Stomach (tissue), 4 donors: Measurements from ENCODE around the gene AGBL4.

ENCODE experiments used
- POLR2A ChIP-seq, 4 donors: fragments of 450-650 bp; IDR thresholded peaks; one replicate each; pipeline ENCODE4 v1.6.1; 2016; ENCODE audit warnings: antibody characterized with exemption in 4 of 4, control low read depth in 2 of 4, mild to moderate bottlenecking in 1 of 4, moderate library complexity in 1 of 4
- POLR2AphosphoS5 ChIP-seq, 3 donors: sonication (generic); formaldehyde crosslinking; IDR thresholded peaks; one replicate each; pipeline ENCODE4 v1.6.1; 2016; ENCODE audit warnings: antibody characterized with exemption in 3 of 3
- TF ChIP-seq, protein P1 (sequence below), 7 experiments: fragments of 450-650 bp in 4 of 7; fragments of 200-600 bp in 3 of 7; sonication (generic) in 3 of 7; IDR thresholded peaks; one replicate each; pipeline ENCODE4 v1.5.1; 2016 to 2019; ENCODE audit warnings: antibody characterized with exemption in 7 of 7, control low read depth in 2 of 7, mild to moderate bottlenecking in 1 of 7

DNA sequence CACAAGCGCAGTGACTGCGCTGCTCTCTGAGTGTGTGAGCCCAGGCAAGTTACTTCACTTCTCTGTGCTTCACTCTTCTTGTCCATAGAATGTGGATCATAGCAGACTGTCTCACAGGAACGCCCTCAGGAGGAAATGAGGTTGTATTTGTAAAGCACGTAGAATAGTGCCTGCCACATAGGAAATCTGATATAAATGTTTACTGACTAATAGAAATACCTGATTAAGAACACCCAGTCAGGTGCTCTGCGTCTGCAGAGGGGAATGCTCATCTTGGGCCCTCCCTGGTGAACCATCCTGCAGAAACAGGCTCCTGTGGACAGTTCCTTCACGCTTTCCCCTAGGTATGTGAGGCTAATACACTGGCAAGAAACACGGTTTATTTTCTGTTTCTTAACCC, 1347.4 kb downstream of the AGBL4 start:
- TF ChIP-seq POLR2AphosphoS5 (IDR thresholded peaks at IDR 0.05) (no peak), POLR2A (IDR thresholded peaks at IDR 0.05) (no peak)
- TF ChIP-seq, protein P1, sequence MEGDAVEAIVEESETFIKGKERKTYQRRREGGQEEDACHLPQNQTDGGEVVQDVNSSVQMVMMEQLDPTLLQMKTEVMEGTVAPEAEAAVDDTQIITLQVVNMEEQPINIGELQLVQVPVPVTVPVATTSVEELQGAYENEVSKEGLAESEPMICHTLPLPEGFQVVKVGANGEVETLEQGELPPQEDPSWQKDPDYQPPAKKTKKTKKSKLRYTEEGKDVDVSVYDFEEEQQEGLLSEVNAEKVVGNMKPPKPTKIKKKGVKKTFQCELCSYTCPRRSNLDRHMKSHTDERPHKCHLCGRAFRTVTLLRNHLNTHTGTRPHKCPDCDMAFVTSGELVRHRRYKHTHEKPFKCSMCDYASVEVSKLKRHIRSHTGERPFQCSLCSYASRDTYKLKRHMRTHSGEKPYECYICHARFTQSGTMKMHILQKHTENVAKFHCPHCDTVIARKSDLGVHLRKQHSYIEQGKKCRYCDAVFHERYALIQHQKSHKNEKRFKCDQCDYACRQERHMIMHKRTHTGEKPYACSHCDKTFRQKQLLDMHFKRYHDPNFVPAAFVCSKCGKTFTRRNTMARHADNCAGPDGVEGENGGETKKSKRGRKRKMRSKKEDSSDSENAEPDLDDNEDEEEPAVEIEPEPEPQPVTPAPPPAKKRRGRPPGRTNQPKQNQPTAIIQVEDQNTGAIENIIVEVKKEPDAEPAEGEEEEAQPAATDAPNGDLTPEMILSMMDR (IDR thresholded peaks at IDR 0.05) = no peak
